ENCODE results near the gene ASB3.

The ASB3 gene

GRCh38 chr2:53819634-53820033 is 32.9 kb upstream of the ASB3 start:
- Histone ChIP-seq H3K36me3 (ENCODE audit: control insufficient read depth, low read length) (peaks cover 25% of the 10 kb centered on the region), H3K79me2 (ENCODE audit: control insufficient read depth, low read length) (no peaks in the 10 kb centered on the region), H3K27ac (ENCODE audit: low read depth, low read length) (no peak overlapping the region), H3K4me3 (ENCODE audit: low read length) (no peak overlapping the region), H3K4me1 (ENCODE audit: control insufficient read depth, low read length) (no peaks in the 10 kb centered on the region), H4K20me1 (ENCODE audit: control insufficient read depth, insufficient read depth, low read depth, low read length) (no peaks in the 10 kb centered on the region), H3K4me2 (ENCODE audit: low read length) (no peak overlapping the region), H3F3A (ENCODE audit: control insufficient read depth, insufficient read depth) (no peaks in the 10 kb centered on the region), H3K9me2 (replicated peaks; ENCODE audit: control insufficient read depth, low read length) (no peaks in the 10 kb centered on the region), H3K9me3 (ENCODE audit: control insufficient read depth, insufficient read depth, low read length) (no peaks in the 10 kb centered on the region), H3K27me3 (ENCODE audit: control insufficient read depth, low read length) (no peaks in the 10 kb centered on the region)
- TF ChIP-seq CTCF (IDR thresholded peaks at IDR 0.05; ENCODE audit: low read depth, low read length, poor library complexity, severe bottlenecking) (no peak), EZH2phosphoT487 (IDR thresholded peaks at IDR 0.05; ENCODE audit: borderline replicate concordance, low read length) (no peak)

- no peaks in the 10 kb centered on the region for H3K9me2 ChIP-seq (replicated peaks; ENCODE audit: control insufficient read depth, low read length)
- H3K4me1 ChIP-seq (ENCODE audit: control insufficient read depth, low read length): no peaks in the 10 kb centered on the region
- H3K36me3 ChIP-seq (ENCODE audit: control insufficient read depth, low read length): peaks cover 25% of the 10 kb centered on the region
- no peak for TF ChIP-seq CTCF (IDR thresholded peaks at IDR 0.05; ENCODE audit: low read depth, low read length, poor library complexity, severe bottlenecking)
- H3K27ac ChIP-seq (ENCODE audit: low read depth, low read length): no peak overlapping the region
- no peak overlapping the region for H3K4me3 ChIP-seq (ENCODE audit: low read length)
- no peaks in the 10 kb centered on the region for H3K79me2 ChIP-seq (ENCODE audit: control insufficient read depth, low read length)
- no peak overlapping the region for H3K4me2 ChIP-seq (ENCODE audit: low read length)
- no peaks in the 10 kb centered on the region for H3F3A ChIP-seq (ENCODE audit: control insufficient read depth, insufficient read depth)
- no peaks in the 10 kb centered on the region for H4K20me1 ChIP-seq (ENCODE audit: control insufficient read depth, insufficient read depth, low read depth, low read length)
- H3K9me3 ChIP-seq (ENCODE audit: control insufficient read depth, insufficient read depth, low read length): no peaks in the 10 kb centered on the region
- no peaks in the 10 kb centered on the region for H3K27me3 ChIP-seq (ENCODE audit: control insufficient read depth, low read length)
Observed at GRCh38 chr2:53818854-53819435, 32.2 kb upstream of the ASB3 start.

GRCh38 chr2:53813151-53813550 is 26.4 kb upstream of the ASB3 start:
- no peaks in the 10 kb centered on the region for H3K79me2 ChIP-seq (ENCODE audit: control insufficient read depth, low read length)
- no peak overlapping the region for H3K4me2 ChIP-seq (ENCODE audit: low read length)
- H3K9me3 ChIP-seq (ENCODE audit: control insufficient read depth, insufficient read depth, low read length): no peaks in the 10 kb centered on the region
- peaks cover 56% of the 10 kb centered on the region for H3K36me3 ChIP-seq (ENCODE audit: control insufficient read depth, low read length)
- no peaks in the 10 kb centered on the region for H3F3A ChIP-seq (ENCODE audit: control insufficient read depth, insufficient read depth)
- H3K9me2 ChIP-seq (replicated peaks; ENCODE audit: control insufficient read depth, low read length): no peaks in the 10 kb centered on the region
- no peaks in the 10 kb centered on the region for H3K27me3 ChIP-seq (ENCODE audit: control insufficient read depth, low read length)
- no peak overlapping the region for H3K27ac ChIP-seq (ENCODE audit: low read depth, low read length)
- H4K20me1 ChIP-seq (ENCODE audit: control insufficient read depth, insufficient read depth, low read depth, low read length): no peaks in the 10 kb centered on the region
- no peaks in the 10 kb centered on the region for H3K4me1 ChIP-seq (ENCODE audit: control insufficient read depth, low read length)
- TF ChIP-seq CTCF (IDR thresholded peaks at IDR 0.05; ENCODE audit: low read depth, low read length, poor library complexity, severe bottlenecking): no peak
- TF ChIP-seq EZH2phosphoT487 (IDR thresholded peaks at IDR 0.05; ENCODE audit: borderline replicate concordance, low read length): no peak
- no peak overlapping the region for H3K4me3 ChIP-seq (ENCODE audit: low read length)
